Thyroid gland (tissue), 4 donors: ENCODE data around the gene RARB.

ENCODE experiments used
- CTCF ChIP-seq, 6 experiments: fragments of 200-600 bp in 3 of 6; fragments of 450-650 bp in 3 of 6; sonication (generic) in 3 of 6; IDR thresholded peaks; one replicate each; pipeline ENCODE4 v1.5.1; 2016 to 2019; ENCODE audit warnings: antibody characterized with exemption in 6 of 6, mild to moderate bottlenecking in 2 of 6, inconsistent platforms in 1 of 6, moderate library complexity in 1 of 6
- POLR2A ChIP-seq, 2 donors: fragments of 450-650 bp; IDR thresholded peaks; one replicate each; pipeline ENCODE4 v1.6.1; 2017; ENCODE audit warnings: antibody characterized with exemption in 2 of 2, mild to moderate bottlenecking in 2 of 2, moderate library complexity in 1 of 2

GRCh38 chr3:25576831-25577454 lies 148.9 kb downstream of the RARB start:
- no peak for TF ChIP-seq CTCF (IDR thresholded peaks at IDR 0.05)
- no peak for TF ChIP-seq POLR2A (IDR thresholded peaks at IDR 0.05)
